Mesenchymal stem cell (in vitro differentiated cells and primary cell): Measurements from ENCODE around the gene RABEP2.
"Not testable (repeated sequence)": the region's sequence is repeated elsewhere in the genome, so short reads cannot be mapped to it uniquely, and the experiment has no call there.

Experiments
- DNase-seq: peaks from one replicate; pipeline ENCODE4 v3.0.0-alpha.2; 2013
- H2AFZ ChIP-seq: one replicate; pipeline ENCODE4 v1.6.1; 2013; ENCODE audit warnings: low read depth, mild to moderate bottlenecking, control low read depth, inconsistent platforms, low read length, moderate library complexity
- H2AK5ac ChIP-seq: 2 replicates; pipeline ENCODE4 v1.6.1; 2013; ENCODE audit warnings: low read length, moderate library complexity, mild to moderate bottlenecking, inconsistent platforms; ENCODE audit not compliant: severe bottlenecking
- H2BK120ac ChIP-seq: one replicate; pipeline ENCODE4 v1.6.1; 2013; ENCODE audit warnings: low read depth, mild to moderate bottlenecking, inconsistent platforms, low read length, moderate library complexity
- H2BK12ac ChIP-seq, 2 experiments: one replicate each; pipeline ENCODE4 v1.6.1; 2013; ENCODE audit warnings: inconsistent platforms in 2 of 2, low read length in 2 of 2, mild to moderate bottlenecking in 2 of 2, moderate library complexity in 2 of 2, control low read depth in 1 of 2
- H2BK15ac ChIP-seq: one replicate; pipeline ENCODE4 v1.6.1; 2013; ENCODE audit warnings: mild to moderate bottlenecking, low read depth, inconsistent platforms; ENCODE audit not compliant: poor library complexity, severe bottlenecking
- H2BK5ac ChIP-seq: 2 replicates; pipeline ENCODE4 v1.6.1; 2013; ENCODE audit warnings: low read depth, mild to moderate bottlenecking, low read length, control low read depth, inconsistent platforms; ENCODE audit not compliant: poor library complexity, severe bottlenecking
- H3K14ac ChIP-seq, 2 experiments: one replicate each; pipeline ENCODE4 v1.6.1; 2013; ENCODE audit warnings: inconsistent platforms in 2 of 2, low read length in 2 of 2, control low read depth in 1 of 2, mild to moderate bottlenecking in 1 of 2, moderate library complexity in 1 of 2
- H3K18ac ChIP-seq, 2 experiments: one replicate each; pipeline ENCODE4 v1.6.1; 2013; ENCODE audit warnings: inconsistent platforms in 2 of 2, low read length in 2 of 2, control low read depth in 1 of 2, low read depth in 1 of 2, mild to moderate bottlenecking in 1 of 2
- H3K23ac ChIP-seq, 2 experiments: one replicate each; pipeline ENCODE4 v1.6.1; 2013; ENCODE audit warnings: inconsistent platforms in 2 of 2, low read length in 2 of 2, mild to moderate bottlenecking in 2 of 2, moderate library complexity in 2 of 2, control low read depth in 1 of 2
- H3K27ac ChIP-seq: 2 replicates; pipeline ENCODE4 v1.5.1; 2013; ENCODE audit warnings: mild to moderate bottlenecking, moderate library complexity, low read length, control low read depth, inconsistent platforms; ENCODE audit not compliant: poor library complexity, severe bottlenecking
- H3K27me3 ChIP-seq, 2 experiments: 2 replicates each; pipeline versions ENCODE4 v1.6.1 to v1.7.0; 2013; ENCODE audit warnings: low read length in 2 of 2, mild to moderate bottlenecking in 2 of 2, moderate library complexity in 2 of 2, control low read depth in 1 of 2, inconsistent platforms in 1 of 2; ENCODE audit not compliant: control insufficient read depth in 1 of 2, insufficient read depth in 1 of 2
- H3K36me3 ChIP-seq, 2 experiments: 2 replicates each; pipeline versions ENCODE4 v1.6.1 to v1.7.0; 2013; ENCODE audit warnings: low read length in 2 of 2, control low read depth in 1 of 2, inconsistent platforms in 1 of 2, low read depth in 1 of 2, mild to moderate bottlenecking in 1 of 2; ENCODE audit not compliant: insufficient read depth in 2 of 2, control insufficient read depth in 1 of 2
- H3K4ac ChIP-seq, 2 experiments: one replicate each; pipeline ENCODE4 v1.6.1; 2013; ENCODE audit warnings: inconsistent platforms in 2 of 2, low read length in 2 of 2, mild to moderate bottlenecking in 2 of 2, moderate library complexity in 2 of 2, control low read depth in 1 of 2, low read depth in 1 of 2
- H3K4me1 ChIP-seq: 2 replicates; pipeline ENCODE4 v1.6.1; 2013; ENCODE audit warnings: low read depth, low read length, control low read depth; ENCODE audit not compliant: control insufficient read depth, insufficient read depth
- H3K4me2 ChIP-seq: 2 replicates; pipeline ENCODE4 v1.6.1; 2013; ENCODE audit warnings: low read length, mild to moderate bottlenecking, inconsistent platforms; ENCODE audit not compliant: poor library complexity, severe bottlenecking
- H3K4me3 ChIP-seq, 2 experiments: 2 replicates each; pipeline versions ENCODE4 v1.5.1 to v1.7.0; 2013; ENCODE audit warnings: low read length in 2 of 2, mild to moderate bottlenecking in 2 of 2, control low read depth in 1 of 2, low read depth in 1 of 2; ENCODE audit not compliant: insufficient read depth in 1 of 2
- H3K79me1 ChIP-seq: replicated peaks from 2 replicates; pipeline ENCODE4 v1.6.1; 2013; ENCODE audit warnings: mild to moderate bottlenecking, control low read depth, low read length, inconsistent platforms; ENCODE audit not compliant: poor library complexity, severe bottlenecking
- H3K9ac ChIP-seq: 2 replicates; pipeline ENCODE4 v1.7.0; 2013; ENCODE audit warnings: mild to moderate bottlenecking, low read length, moderate library complexity
- H3K9me3 ChIP-seq: 2 replicates; pipeline ENCODE4 v1.7.0; 2013; ENCODE audit warnings: mild to moderate bottlenecking, low read length; ENCODE audit not compliant: control insufficient read depth
- H4K8ac ChIP-seq: one replicate; pipeline ENCODE4 v1.6.1; 2013; ENCODE audit warnings: inconsistent platforms, mild to moderate bottlenecking, low read length, moderate library complexity
- H4K91ac ChIP-seq: one replicate; pipeline ENCODE4 v1.6.1; 2013; ENCODE audit warnings: mild to moderate bottlenecking, low read length, inconsistent platforms
- WGBS: methylation state at CpG from one replicate; pipeline ENCODE4 v1.1.7; 2013; ENCODE audit warnings: mixed read lengths; 5-methylcytosine and 5-hydroxymethylcytosine counted together

Gene RABEP2

GRCh38 chr16:28943281-28943680 is 18.2 kb upstream of the RABEP2 start:
- no peak overlapping the region for H3K23ac ChIP-seq

DNA sequence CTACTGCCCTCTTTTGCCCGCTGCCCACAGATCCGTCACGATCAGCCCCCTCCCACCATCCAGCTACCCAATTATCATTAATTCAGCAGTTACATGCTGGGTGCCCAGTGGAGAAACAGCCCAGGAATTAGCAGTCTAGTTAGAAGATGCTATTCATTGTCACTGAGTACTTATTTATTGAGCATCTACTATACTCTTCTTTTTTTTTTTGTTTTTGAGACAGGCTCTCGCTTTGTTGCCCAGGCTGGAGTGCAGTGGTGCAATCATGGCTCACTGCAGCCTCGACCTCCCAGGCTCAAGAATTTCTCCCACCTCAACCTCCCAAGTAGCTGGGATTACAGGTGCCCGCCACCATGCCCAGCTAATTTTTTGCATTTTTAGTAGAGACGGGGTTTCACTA is 14.8 kb upstream of the RABEP2 start:
- not testable (repeated sequence) for H3K4ac ChIP-seq, H3K9ac ChIP-seq, H4K8ac ChIP-seq, DNase-seq, H3K4me3 ChIP-seq, H3K36me3 ChIP-seq, H3K4me2 ChIP-seq, H2AK5ac ChIP-seq, H3K18ac ChIP-seq, H2BK12ac ChIP-seq, H3K27ac ChIP-seq, H3K14ac ChIP-seq, H3K27me3 ChIP-seq, H3K4me1 ChIP-seq, H3K23ac ChIP-seq, H3K79me1 ChIP-seq, H3K9me3 ChIP-seq, H4K91ac ChIP-seq, H2AFZ ChIP-seq, H2BK5ac ChIP-seq, H2BK120ac ChIP-seq, H2BK15ac ChIP-seq
- 87% methylated on average over 7 of the region's 7 CpGs for WGBS

More at GRCh38 chr16:28943281-28943680, 18.2 kb upstream of the RABEP2 start:
- Histone ChIP-seq H4K8ac (no peak overlapping the region), H2AFZ (no peak overlapping the region), H3K9ac (no peak overlapping the region), H2BK12ac (no peak overlapping the region), H3K4me3 (no peak overlapping the region), H3K27ac (no peak overlapping the region), H3K18ac (no peak overlapping the region), H3K14ac (no peak overlapping the region), H3K4me2 (no peak overlapping the region), H3K4me1 (peaks cover 5% of the 10 kb centered on the region), H2AK5ac (no peak overlapping the region), H2BK5ac (no peak overlapping the region), H2BK15ac (no peak overlapping the region), H3K4ac (no peak overlapping the region), H3K27me3 (peaks cover 0 to 3% of the 10 kb centered on the region in 2 experiments), H3K9me3 (no peaks in the 10 kb centered on the region), H2BK120ac (no peak overlapping the region), H4K91ac (no peak overlapping the region), H3K36me3 (no peaks in the 10 kb centered on the region), H3K79me1 (no peaks in the 10 kb centered on the region)
- DNase-seq = no peak

DNA sequence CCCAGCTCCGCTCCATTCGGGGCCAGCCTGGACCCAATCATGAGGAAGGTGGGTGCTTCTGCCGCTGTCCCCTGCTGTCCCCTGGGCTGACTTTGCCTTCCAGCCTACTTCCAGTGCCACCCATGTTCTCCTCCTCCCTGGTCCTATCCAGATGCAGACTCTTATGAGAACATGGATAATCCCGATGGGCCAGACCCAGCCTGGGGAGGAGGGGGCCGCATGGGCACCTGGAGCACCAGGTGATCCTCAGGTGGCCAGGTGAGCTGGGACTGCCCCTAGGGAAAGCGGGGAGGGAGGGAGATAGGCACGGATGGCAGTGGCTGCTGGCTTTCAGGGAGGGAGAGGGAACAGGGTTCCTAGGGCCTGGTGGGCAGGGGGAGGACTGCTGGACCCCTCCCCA is 13.7 kb upstream of the RABEP2 start:
- WGBS = 68% methylated on average over 5 of the region's 7 CpGs
- no peaks in the 10 kb centered on the region for H3K79me1 ChIP-seq
- H2AK5ac ChIP-seq = no peak overlapping the region
- H3K4me3 ChIP-seq = no peak overlapping the region
- no peak overlapping the region for H3K4ac ChIP-seq
- DNase-seq = no peak
- H4K91ac ChIP-seq = no peak overlapping the region
- H3K23ac ChIP-seq = no peak overlapping the region
- H2BK15ac ChIP-seq = no peak overlapping the region
- no peaks in the 10 kb centered on the region for H3K4me1 ChIP-seq
- no peak overlapping the region for H2BK5ac ChIP-seq
- no peak overlapping the region for H3K4me2 ChIP-seq
- peaks cover 0 to 6% of the 10 kb centered on the region in 2 experiments for H3K27me3 ChIP-seq
- H2BK12ac ChIP-seq = no peak overlapping the region
- H3K36me3 ChIP-seq = no peaks in the 10 kb centered on the region
- H4K8ac ChIP-seq = no peak overlapping the region
- no peak overlapping the region for H3K9ac ChIP-seq
- no peak overlapping the region for H2BK120ac ChIP-seq
- no peak overlapping the region for H3K18ac ChIP-seq
- H3K14ac ChIP-seq = peak overlapping the region in 1 of 2 experiments; percentile 26
- H2AFZ ChIP-seq = no peak overlapping the region
- H3K27ac ChIP-seq = no peak overlapping the region
- H3K9me3 ChIP-seq = no peaks in the 10 kb centered on the region

- H2AFZ ChIP-seq = no peak overlapping the region
- H3K23ac ChIP-seq = no peak overlapping the region
- no peak overlapping the region for H4K8ac ChIP-seq
- no peak overlapping the region for H2AK5ac ChIP-seq
- no peak overlapping the region for H2BK12ac ChIP-seq
- H3K4ac ChIP-seq = no peak overlapping the region
- no peak overlapping the region for H2BK15ac ChIP-seq
- no peaks in the 10 kb centered on the region for H3K79me1 ChIP-seq
- H2BK5ac ChIP-seq = no peak overlapping the region
- H3K18ac ChIP-seq = no peak overlapping the region
- H3K14ac ChIP-seq = no peak overlapping the region
- no peak overlapping the region for H4K91ac ChIP-seq
- H3K9me3 ChIP-seq = no peaks in the 10 kb centered on the region
- no peaks in the 10 kb centered on the region for H3K36me3 ChIP-seq
- no peak overlapping the region for H3K4me3 ChIP-seq
- H3K9ac ChIP-seq = no peak overlapping the region
- no peak overlapping the region for H3K4me2 ChIP-seq
- no peak overlapping the region for H2BK120ac ChIP-seq
- no peaks in the 10 kb centered on the region for H3K4me1 ChIP-seq
- peaks cover 0 to 12% of the 10 kb centered on the region in 2 experiments for H3K27me3 ChIP-seq
- DNase-seq = no peak
- 94% methylated on average over 11 of the region's 14 CpGs for WGBS
- no peak overlapping the region for H3K27ac ChIP-seq
Measured at GRCh38 chr16:28937222-28937876, 12.3 kb upstream of the RABEP2 start.
